DOHH2 (cell line): ENCODE data around the gene LAMA3.

ENCODE experiments used
- CTCF ChIP-seq: fragments of 200-600 bp; sonication (generic); IDR thresholded peaks from one replicate; pipeline ENCODE4 v1.5.1; 2014; ENCODE audit warnings: antibody characterized with exemption, mild to moderate bottlenecking, low read depth, low read length; ENCODE audit not compliant: poor library complexity, severe bottlenecking
- EZH2phosphoT487 ChIP-seq: fragments of 200-600 bp; sonication (generic); IDR thresholded peaks from 2 replicates; pipeline ENCODE4 v1.6.1; 2017; ENCODE audit warnings: borderline replicate concordance, mild to moderate bottlenecking, antibody characterized with exemption, low read length, moderate library complexity, mixed read lengths

- TF ChIP-seq CTCF = no peak
- TF ChIP-seq EZH2phosphoT487 = no peak
These were observed 47.2 kb upstream of the LAMA3 start for GRCh38 chr18:23641937-23642666.
